GM12864 (cell line): ENCODE results near the gene OR6T1.

Experiments used
- DNase-seq: peaks from one replicate; pipeline ENCODE4 v3.0.0-alpha.2; 2011; ENCODE audit warnings: low read depth
- H3K4me3 ChIP-seq: 2 replicates; pipeline ENCODE4 v1.5.1; 2011; ENCODE audit warnings: mild to moderate bottlenecking, low read depth, low read length, control low read depth
- TF ChIP-seq, protein P1 (sequence below): IDR thresholded peaks from 2 replicates; pipeline ENCODE4 v1.5.1; 2011; ENCODE audit warnings: low read depth, mild to moderate bottlenecking, moderate library complexity, low read length, control low read depth, inconsistent platforms; ENCODE audit errors: missing control alignments

OR6T1 gene

DNA sequence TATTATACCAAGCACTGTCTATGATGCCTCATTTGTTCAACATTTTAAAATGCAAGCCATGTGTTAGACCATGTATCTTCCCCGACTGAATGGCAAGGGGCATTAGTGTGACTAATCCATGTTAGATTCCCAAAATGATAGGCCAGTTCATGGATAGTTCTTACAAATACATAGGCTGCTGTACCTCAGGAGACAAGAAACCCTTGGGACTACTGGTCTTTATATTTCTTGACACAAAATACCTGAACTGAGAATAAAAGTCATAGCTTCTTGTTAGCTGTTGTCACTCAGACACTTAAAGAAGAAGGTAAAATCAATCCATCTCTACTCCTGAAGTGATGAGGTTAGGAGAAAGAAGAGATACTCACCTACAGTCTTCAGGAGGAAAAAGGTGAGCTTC is 41.8 kb downstream of the OR6T1 start, which contains the start of gene OR8D4:
Gene OR8D4 (plus strand): TSS at position 301 of the 400 bp plus-strand sequence. CDS start 4,265 bp downstream, outside the sequence.
- no peak for DNase-seq
- TF ChIP-seq, protein P1, sequence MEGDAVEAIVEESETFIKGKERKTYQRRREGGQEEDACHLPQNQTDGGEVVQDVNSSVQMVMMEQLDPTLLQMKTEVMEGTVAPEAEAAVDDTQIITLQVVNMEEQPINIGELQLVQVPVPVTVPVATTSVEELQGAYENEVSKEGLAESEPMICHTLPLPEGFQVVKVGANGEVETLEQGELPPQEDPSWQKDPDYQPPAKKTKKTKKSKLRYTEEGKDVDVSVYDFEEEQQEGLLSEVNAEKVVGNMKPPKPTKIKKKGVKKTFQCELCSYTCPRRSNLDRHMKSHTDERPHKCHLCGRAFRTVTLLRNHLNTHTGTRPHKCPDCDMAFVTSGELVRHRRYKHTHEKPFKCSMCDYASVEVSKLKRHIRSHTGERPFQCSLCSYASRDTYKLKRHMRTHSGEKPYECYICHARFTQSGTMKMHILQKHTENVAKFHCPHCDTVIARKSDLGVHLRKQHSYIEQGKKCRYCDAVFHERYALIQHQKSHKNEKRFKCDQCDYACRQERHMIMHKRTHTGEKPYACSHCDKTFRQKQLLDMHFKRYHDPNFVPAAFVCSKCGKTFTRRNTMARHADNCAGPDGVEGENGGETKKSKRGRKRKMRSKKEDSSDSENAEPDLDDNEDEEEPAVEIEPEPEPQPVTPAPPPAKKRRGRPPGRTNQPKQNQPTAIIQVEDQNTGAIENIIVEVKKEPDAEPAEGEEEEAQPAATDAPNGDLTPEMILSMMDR: no peak
- H3K4me3 ChIP-seq: no peak within 1 kb of the TSS

DNA sequence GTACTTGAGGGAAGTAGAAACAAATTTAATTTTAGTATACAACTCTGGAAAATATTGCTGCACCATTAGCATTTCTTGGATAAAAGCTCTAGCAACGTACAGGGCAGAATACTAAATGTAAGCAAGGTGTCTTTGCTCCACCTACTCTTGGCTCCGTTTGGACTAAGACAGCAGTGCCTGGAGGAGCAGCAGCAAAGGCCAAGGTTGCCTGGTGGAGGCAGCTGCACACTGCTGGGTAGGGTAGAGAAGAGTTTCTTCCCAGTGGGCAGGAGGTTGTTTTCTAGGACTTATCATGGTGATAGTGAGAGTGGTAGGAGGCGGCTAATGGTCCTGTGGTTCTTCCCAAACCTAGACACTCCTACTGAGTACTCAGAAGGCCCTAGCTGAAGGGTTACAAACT is 43.8 kb downstream of the OR6T1 start:
- TF ChIP-seq, protein P1: no peak

More for the DNA sequence above, 43.8 kb downstream of the OR6T1 start:
- H3K4me3 ChIP-seq: no peak overlapping the region
- DNase-seq: no peak
